Stimulated activated CD4-positive, alpha-beta T cell treated with anti-CD3 and anti-CD28 coated beads, Interleukin-15, amount 100 ng/mL, for 24 hours (primary cell): ENCODE measurements around the gene WASHC3.

Experiments
- DNase-seq: peaks from one replicate; pipeline ENCODE4 v3.0.0-alpha.2; 2020

WASHC3 gene

DNA sequence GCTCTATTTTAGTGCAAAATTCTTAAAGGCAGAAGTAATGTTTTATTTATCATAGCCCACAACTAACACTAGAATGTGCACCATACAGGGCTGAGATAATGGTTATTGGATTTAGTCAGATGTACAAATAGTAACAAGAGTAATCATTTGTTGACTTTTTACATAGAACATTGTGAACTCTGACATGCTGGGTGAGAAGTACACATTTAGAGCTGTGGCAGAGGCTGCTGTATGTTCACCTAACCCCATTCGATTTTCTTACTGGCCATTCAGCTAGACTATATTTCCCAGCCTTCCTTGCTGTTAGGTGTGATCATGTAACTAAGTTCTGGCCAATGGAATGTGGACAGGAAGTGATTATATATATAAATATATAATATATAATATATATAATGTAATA, 95.3 kb downstream of the WASHC3 start:
- DNase-seq, result no peak

DNA sequence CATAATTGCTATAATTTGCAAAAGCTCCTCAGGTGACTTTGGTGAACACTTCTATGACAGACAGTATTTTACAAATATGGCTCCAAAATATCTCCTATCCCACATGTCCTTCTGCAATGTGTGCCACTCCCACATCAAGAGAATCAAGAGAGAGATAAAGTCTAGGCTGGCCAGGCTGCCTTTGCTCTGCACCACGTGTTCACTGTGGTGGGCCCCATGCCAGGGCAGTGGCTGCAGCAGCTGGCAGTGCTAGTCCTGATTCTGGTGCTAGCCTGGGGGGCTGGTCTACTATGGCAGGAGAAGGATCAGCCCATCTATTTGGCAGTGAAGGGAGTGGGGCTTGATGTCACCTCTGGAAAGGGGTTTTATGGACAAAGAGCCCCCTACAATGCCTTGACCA, 98.1 kb downstream of the WASHC3 start:
- no peak for DNase-seq
